NCI-H446 (cell line): ENCODE measurements around the gene DLG2.

Experiments
- DNase-seq, 2 experiments: peaks; one replicate each; lab custom pipeline; 2025; lab: John Stamatoyannopoulos, UW

The DLG2 gene

GRCh38 chr11:84261707-84262106, 1365.4 kb downstream of the DLG2 start:
- peak in 1 of 2 experiments; percentile 16 for DNase-seq

- peak; percentile 16 to 36 for DNase-seq
Observed at GRCh38 chr11:84260862-84261261, 1366.3 kb downstream of the DLG2 start.

GRCh38 chr11:84256618-84257017, 1370.5 kb downstream of the DLG2 start:
- no peak for DNase-seq

GRCh38 chr11:84255483-84255882, 1371.7 kb downstream of the DLG2 start:
- no peak for DNase-seq

GRCh38 chr11:84250834-84251613, 1376.1 kb downstream of the DLG2 start:
- DNase-seq: no peak

GRCh38 chr11:84249344-84250135, 1377.6 kb downstream of the DLG2 start:
- no peak for DNase-seq

- DNase-seq: peak in 1 of 2 experiments; percentile 39
Observed at GRCh38 chr11:84247926-84248325, 1379.2 kb downstream of the DLG2 start.

GRCh38 chr11:84247129-84247528, 1380.0 kb downstream of the DLG2 start:
- DNase-seq: no peak

GRCh38 chr11:84243629-84244263, 1383.4 kb downstream of the DLG2 start:
- no peak for DNase-seq

GRCh38 chr11:84241343-84242131, 1385.6 kb downstream of the DLG2 start:
- DNase-seq: no peak

- no peak for DNase-seq
Observed at GRCh38 chr11:84240847-84241246, 1386.3 kb downstream of the DLG2 start.

GRCh38 chr11:84236436-84236835, 1390.7 kb downstream of the DLG2 start:
- DNase-seq: no peak

- DNase-seq: no peak
Observed at GRCh38 chr11:84234462-84235202, 1392.5 kb downstream of the DLG2 start.

GRCh38 chr11:84234011-84234410, 1393.1 kb downstream of the DLG2 start:
- peak in 1 of 2 experiments; percentile 19 for DNase-seq

GRCh38 chr11:84232511-84232910, 1394.6 kb downstream of the DLG2 start:
- DNase-seq: no peak

- DNase-seq: no peak
Observed at GRCh38 chr11:84230402-84230801, 1396.7 kb downstream of the DLG2 start.

GRCh38 chr11:84227970-84228665, 1399.0 kb downstream of the DLG2 start:
- DNase-seq: peak in 1 of 2 experiments; percentile 34

GRCh38 chr11:84224042-84224441, 1403.1 kb downstream of the DLG2 start:
- DNase-seq: no peak

- no peak for DNase-seq
Observed at GRCh38 chr11:84218318-84218717, 1408.8 kb downstream of the DLG2 start.

- DNase-seq: no peak
Observed at GRCh38 chr11:84215672-84216071, 1411.5 kb downstream of the DLG2 start.

- DNase-seq: no peak
Observed at GRCh38 chr11:84214557-84214956, 1412.6 kb downstream of the DLG2 start.
